Fibroblast of the aortic adventitia (primary cell): ENCODE data around the gene KDM4B. TPM values are rescaled to one million over a fixed set of nuclear protein-coding genes. Genes with fewer than 3 reads are reported as not detected.
A peak's percentile ranks its signal among the peaks of the same experiment; 100 is the strongest.
"Not testable (repeated sequence)": the region's sequence is repeated elsewhere in the genome, so short reads cannot be mapped to it uniquely, and the experiment has no call there.

Source experiments
- DNase-seq: peaks from one replicate; pipeline ENCODE4 v3.0.0-alpha.2; 2010; ENCODE audit warnings: low read depth
- H3K4me3 ChIP-seq: 2 replicates; pipeline ENCODE4 v1.5.1; 2011; ENCODE audit warnings: low read depth, mild to moderate bottlenecking, control low read depth, low read length, moderate library complexity
- CTCF ChIP-seq: IDR thresholded peaks from 2 replicates; pipeline ENCODE4 v1.5.1; 2011; ENCODE audit warnings: mild to moderate bottlenecking, low read length, control low read depth, inconsistent platforms; ENCODE audit not compliant: insufficient read depth
- total RNA-seq: library from RNA; depleted of rRNA; stranded (reverse); fragments of >200 nt; gene quantifications from 2 replicates; pipeline ENCODE4 v1.2.3, GENCODE V29; 2012; ENCODE audit warnings: low replicate concordance

The KDM4B gene
- total RNA-seq, 1 donor, result 13.5 TPM

DNA sequence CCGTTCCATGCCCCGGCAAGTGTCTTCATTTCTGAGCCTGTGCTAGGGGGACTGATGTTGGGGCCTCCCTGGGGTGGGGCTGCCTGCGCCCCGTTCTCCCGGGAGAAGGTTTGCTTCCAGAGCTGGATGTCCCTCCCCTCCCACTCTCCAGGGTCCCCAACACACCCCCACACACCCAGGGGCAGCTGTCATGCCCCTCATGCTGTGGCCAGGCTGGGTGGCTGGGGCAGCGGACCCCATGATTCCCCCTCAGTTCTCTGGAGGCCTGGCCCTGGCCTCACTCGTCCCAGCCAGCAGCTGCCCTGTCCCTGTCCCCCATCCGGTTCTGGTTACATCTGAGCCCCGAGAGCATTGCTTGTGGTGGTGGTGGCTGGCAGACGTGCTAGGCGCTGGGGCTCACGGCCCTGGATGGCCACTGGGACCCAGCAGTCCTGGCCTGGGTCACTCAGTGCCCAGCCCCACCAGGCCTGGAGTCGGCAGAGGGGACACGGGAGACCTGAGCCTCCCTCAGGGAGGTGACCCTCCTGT lies 184.8 kb downstream of the KDM4B start:
- H3K4me3 ChIP-seq, result no peak overlapping the region
- no peak for TF ChIP-seq CTCF
- DNase-seq, result no peak

- peak; percentile 57 for TF ChIP-seq CTCF
- no peak for DNase-seq
- no peak overlapping the region for H3K4me3 ChIP-seq
These were observed 185.4 kb downstream of the KDM4B start for GRCh38 chr19:5154129-5154798.

GRCh38 chr19:5154799-5155426 lies 186.0 kb downstream of the KDM4B start:
- TF ChIP-seq CTCF, result no peak
- no peak overlapping the region for H3K4me3 ChIP-seq
- no peak for DNase-seq

- no peak for DNase-seq
- no peak overlapping the region for H3K4me3 ChIP-seq
- no peak for TF ChIP-seq CTCF
These were observed 186.8 kb downstream of the KDM4B start for GRCh38 chr19:5155586-5156210.

- no peak for DNase-seq
- TF ChIP-seq CTCF, result no peak
- no peak overlapping the region for H3K4me3 ChIP-seq
These were observed 187.5 kb downstream of the KDM4B start for GRCh38 chr19:5156231-5156986.

- no peak overlapping the region for H3K4me3 ChIP-seq
- TF ChIP-seq CTCF, result no peak
- DNase-seq, result no peak
These were observed 188.3 kb downstream of the KDM4B start for GRCh38 chr19:5157186-5157585.

DNA sequence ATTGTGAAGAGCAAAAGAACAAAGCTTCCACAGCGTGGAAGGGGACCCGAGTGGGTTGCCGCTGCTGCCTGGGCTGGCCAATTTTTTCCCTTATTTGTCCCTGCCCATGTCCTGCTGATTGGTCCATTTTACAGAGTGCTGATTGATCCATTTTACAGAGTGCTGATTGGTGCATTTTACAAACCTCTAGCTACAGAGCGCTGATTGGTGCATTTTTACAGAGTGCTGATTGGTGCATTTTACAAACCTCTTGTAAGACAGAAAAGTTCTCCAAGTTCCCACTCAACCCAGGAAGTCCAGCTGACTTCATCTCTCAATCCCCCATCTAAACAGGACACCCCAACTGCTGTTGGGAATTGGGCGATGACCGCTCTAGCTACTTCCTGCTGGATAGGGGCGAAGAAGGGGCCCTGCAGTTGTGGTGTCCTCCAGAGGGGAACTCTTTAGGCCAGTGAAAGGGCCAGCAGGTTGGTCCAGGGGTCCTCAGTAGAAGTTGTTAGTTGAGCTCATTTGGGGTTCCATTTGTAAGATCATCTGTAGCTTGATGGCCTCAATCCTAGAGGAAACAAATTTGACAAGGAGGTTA lies 189.7 kb downstream of the KDM4B start:
- DNase-seq, H3K4me3 ChIP-seq: not testable (repeated sequence)

GRCh38 chr19:5160158-5160795 lies 191.4 kb downstream of the KDM4B start:
- DNase-seq, H3K4me3 ChIP-seq: not testable (repeated sequence)

DNA sequence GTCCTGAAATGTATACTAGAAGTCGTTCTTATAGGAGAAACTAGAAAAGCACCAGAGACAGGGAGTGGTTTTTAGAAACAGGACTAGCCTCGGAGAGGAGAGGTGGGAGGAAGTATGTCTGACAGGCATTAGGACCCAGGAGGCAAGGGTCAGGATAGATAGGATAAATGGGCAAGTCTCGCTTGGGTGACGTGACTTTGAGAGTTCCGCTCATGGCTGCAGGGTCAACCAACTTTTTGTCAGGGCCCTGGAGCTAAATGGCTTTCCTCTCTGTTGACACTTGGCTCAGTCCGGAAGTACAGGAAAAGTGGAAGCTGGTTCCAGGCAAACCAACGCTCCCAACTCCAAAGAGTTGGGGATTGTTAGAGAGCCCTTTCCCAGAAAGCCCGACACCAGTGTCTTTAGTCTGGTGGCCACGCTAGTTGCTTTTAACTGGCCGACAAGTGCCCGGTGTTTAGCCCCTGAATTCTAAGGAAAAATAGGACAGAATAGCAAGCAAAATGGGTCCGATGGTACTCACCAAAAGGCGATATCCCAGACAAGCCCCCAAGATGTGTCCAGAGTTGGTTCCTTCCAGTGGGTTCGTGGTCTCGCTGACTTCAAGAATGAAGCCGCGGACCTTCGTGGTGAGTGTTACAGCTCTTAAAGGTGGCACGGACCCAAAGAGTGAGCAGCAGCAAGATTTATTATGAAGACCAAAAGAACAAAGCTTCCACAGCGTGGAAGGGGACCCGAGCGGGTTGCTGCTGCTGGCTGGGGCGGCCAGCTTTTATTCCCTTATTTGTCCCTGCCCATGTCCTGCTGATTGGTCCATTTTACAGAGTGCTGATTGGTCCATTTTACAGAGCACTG lies 196.2 kb downstream of the KDM4B start:
- H3K4me3 ChIP-seq, DNase-seq: not testable (repeated sequence)
